ENCODE results near the gene LBHD2. TPM values are rescaled to one million over a fixed set of nuclear protein-coding genes. Genes with fewer than 3 reads are reported as not detected.

The LBHD2 gene
- total and polyA plus RNA-seq, 2 of the 13 experiments (the other 11 are each of a cell fraction or from before 2014, with no cell fraction given): 0.67 to 1.00 TPM

DNA sequence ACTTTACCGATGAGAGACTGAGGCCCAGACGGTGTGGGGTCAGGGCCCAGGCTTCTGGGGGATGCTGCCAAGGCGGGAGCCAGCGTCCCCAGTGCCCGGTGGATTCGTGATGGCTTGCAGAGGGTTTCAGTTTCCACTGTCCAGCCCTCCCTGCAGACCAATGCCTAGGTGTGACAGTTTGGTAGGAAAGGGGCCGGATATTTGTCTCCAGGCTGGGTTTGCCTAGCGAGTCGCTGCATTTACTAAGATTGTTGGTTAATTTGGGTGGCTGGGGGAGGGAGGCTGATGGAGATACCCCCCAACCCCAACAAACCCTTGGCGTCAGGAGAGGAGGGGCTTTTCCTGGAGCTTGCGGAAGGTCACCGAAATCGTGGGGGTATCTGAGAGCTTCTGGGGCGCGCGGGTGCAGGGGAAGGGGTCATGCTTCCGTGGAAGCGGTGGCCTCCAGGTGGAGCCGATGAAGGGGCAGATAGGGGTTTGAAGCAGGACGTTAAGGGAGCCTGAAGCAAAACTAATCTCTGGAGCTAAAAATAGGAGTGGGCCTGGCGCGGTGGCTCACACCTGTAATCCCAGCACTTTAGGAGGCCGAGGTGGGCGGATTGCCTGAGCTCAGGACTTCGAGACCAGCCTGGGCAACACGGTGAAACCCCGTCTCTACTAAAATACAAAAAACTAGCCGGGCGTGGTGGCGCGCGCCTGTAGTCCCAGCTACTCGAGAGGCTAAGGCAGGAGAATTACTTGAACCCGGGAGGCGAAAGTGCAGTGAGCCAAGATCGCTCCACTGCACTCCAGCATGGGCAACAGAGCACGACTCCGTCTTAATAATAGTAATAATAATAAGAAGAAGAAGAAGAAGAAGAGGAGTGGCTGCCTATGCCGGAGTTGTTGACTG lies 25.6 kb upstream of the LBHD2 start (continued):
- peak; percentile 1; the same call in 1 of the 2 replicates for TF ChIP-seq HDAC1 (CRISPR knock-in tag; IDR thresholded peaks at IDR 0.05)
- TF ChIP-seq ZNF546 (CRISPR knock-in tag; conservative IDR thresholded peaks at IDR 0.05): 0 out of 2 replicates have a peak, but pooled peaks have one; percentile 4
- TF ChIP-seq HMG20A (CRISPR knock-in tag; IDR thresholded peaks at IDR 0.05; ENCODE audit: borderline replicate concordance): no peak
- no peak for TF ChIP-seq SIX4 (CRISPR knock-in tag; IDR thresholded peaks at IDR 0.05)
- TF ChIP-seq ARHGAP35 (CRISPR knock-in tag; IDR thresholded peaks at IDR 0.05; ENCODE audit: borderline replicate concordance): 0 out of 2 replicates have a peak, but pooled peaks have one; percentile 10
- TF ChIP-seq ZFX (CRISPR knock-in tag; IDR thresholded peaks at IDR 0.05; ENCODE audit: low read depth): 0 out of 2 replicates have a peak, but pooled peaks have one; percentile 48
- TF ChIP-seq DR1 (CRISPR knock-in tag; IDR thresholded peaks at IDR 0.05): no peak
- no peak for TF ChIP-seq ISL2 (CRISPR knock-in tag; IDR thresholded peaks at IDR 0.05)
- TF ChIP-seq ZNF430 (CRISPR knock-in tag; IDR thresholded peaks at IDR 0.05): no peak
- TF ChIP-seq, protein P1, sequence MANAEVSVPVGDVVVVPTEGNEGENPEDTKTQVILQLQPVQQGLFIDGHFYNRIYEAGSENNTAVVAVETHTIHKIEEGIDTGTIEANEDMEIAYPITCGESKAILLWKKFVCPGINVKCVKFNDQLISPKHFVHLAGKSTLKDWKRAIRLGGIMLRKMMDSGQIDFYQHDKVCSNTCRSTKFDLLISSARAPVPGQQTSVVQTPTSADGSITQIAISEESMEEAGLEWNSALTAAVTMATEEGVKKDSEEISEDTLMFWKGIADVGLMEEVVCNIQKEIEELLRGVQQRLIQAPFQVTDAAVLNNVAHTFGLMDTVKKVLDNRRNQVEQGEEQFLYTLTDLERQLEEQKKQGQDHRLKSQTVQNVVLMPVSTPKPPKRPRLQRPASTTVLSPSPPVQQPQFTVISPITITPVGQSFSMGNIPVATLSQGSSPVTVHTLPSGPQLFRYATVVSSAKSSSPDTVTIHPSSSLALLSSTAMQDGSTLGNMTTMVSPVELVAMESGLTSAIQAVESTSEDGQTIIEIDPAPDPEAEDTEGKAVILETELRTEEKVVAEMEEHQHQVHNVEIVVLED (CRISPR knock-in tag; IDR thresholded peaks at IDR 0.05; ENCODE audit: borderline replicate concordance): no peak
- peak; percentile 11; the same call in 1 of the 2 replicates for TF ChIP-seq ZFP90 (CRISPR knock-in tag; IDR thresholded peaks at IDR 0.05; ENCODE audit: borderline replicate concordance)
- TF ChIP-seq ZNF549 (CRISPR knock-in tag; IDR thresholded peaks at IDR 0.05): no peak
